GM20431 (cell line): ENCODE measurements around the gene MUS81.

ENCODE experiments used
- in situ Hi-C: fragments of 300-500 bp; cut with MseI, MboI; formaldehyde crosslinking; loops from one replicate; pipeline ENCODE4 v1.15.0; 2020; ENCODE audit warnings: low sequenced_read_pairs; ENCODE audit not compliant: unreplicated experiment

MUS81 gene

GRCh38 chr11:65903068-65903481 is 42.8 kb downstream of the MUS81 start:
- in situ Hi-C loops = no loop called here

- in situ Hi-C loops = no loop called here
Observed at GRCh38 chr11:65903715-65904114, 43.5 kb downstream of the MUS81 start.

DNA sequence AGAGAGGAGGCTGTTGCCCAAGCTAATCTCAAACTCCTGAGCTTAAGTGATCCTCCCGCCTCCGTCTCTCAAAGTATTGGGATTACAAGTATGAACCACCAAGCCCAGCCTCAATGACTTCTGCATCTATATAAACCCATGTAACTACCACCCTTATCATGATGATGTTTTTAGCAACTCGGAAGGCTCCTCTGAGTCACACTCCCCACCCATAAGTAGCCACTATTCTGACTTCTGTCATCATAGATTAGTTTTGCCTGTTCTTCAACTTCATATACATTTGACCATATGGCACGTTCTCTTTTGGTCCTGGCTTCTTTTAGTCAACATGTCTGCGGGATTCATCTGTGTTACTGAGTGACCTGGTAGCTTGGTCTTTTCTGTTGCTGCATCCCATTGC is 46.4 kb downstream of the MUS81 start:
- in situ Hi-C loops = no loop called here

GRCh38 chr11:65907878-65908277 is 47.6 kb downstream of the MUS81 start:
- in situ Hi-C loops = no loop called here

- in situ Hi-C loops = no loop called here
Observed at GRCh38 chr11:65911682-65912568, 51.7 kb downstream of the MUS81 start.

DNA sequence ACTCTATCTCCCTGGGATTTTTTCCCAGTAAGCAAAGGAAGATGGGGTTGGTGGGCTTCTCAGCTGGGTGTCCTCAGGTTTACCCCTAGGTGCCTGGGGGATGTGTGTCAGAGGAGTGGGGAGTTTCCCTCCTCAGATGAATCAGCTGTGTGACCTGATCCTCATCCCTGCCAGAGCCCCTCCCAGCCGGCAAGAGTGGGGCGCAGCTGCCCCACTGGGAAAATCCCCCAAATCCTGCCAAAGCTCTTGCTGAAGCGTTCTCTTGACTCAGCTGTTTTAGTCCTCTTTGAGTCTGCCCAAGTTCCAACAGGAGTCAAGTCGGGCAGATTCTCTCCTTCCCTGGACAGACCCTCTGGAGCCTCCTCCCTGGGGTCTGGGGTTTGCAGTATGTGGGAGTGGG is 52.6 kb downstream of the MUS81 start:
- in situ Hi-C loops = no loop called here

DNA sequence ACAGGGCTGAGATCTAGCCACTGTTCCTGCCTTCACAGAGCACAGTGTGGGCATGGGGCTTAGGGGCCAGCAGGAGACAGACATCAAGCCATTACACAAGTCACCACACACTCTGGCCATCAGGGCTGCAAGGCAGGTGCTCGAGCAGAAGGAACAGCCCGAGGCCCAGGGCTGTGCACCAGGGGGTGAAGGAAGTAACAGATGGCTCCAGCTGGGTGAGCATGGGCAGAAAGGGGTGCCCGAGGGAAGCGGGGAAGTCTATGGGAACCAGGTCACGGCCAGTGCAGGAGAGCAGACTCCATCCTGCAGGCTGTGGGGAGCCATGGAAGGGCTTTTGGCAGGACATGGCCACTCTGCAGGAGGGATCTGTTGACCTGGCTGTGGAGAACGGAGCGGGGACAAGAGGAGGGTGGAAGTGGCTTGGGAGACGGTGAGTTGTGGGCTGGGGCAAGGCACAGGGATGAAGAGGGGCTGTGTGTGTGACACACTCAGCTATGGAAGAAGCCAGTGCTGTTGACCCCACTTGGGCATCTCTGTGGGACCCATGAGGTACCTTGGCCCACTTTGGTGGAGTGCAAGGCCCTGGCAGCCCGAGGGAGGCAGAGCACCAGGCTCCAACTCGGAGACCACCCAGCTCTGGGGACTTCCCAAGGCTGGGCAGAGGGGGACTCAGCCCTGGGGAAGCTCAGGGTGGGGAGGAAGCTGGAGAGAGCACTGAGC is 55.0 kb downstream of the MUS81 start:
- in situ Hi-C loops = no loop called here

DNA sequence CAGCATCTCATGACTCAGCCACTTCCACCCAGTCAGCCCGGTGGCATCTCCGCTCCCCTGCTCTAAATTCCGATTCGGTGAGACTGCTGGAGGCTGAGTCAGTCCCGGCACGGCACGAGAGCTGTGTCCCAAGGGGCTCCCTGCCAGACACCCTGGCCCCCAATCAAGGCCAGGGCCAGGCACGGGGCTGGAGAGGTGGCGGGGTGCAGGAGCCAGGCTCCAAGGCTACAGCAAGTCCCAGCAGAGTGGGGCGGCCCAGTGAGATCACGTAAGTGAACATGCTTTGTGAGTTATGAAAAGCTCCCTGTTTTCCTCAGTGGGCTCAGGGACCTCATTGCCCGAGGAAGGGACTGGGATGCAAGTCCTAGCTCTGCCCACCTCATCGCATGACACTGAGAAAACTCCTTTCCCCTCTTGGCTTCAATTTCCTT is 55.6 kb downstream of the MUS81 start:
- in situ Hi-C loops = no loop called here
